Endothelial cell of umbilical vein (primary cell): ENCODE data around the gene FILIP1. TPM values are rescaled to one million over a fixed set of nuclear protein-coding genes. Genes with fewer than 3 reads are reported as not detected.
"Not testable (repeated sequence)": the region's sequence is repeated elsewhere in the genome, so short reads cannot be mapped to it uniquely, and the experiment has no call there.

ENCODE experiments used
- BruUV-seq: library from RNA; stranded (reverse); fragments of 400-500 nt; replicated peaks from 2 replicates; lab custom pipeline; 2021; lab: Mats Ljungman, UMichigan
- CTCF ChIA-PET: fragments of 300-600, 350-600 bp; sonication (Branson Sonifier 250); formaldehyde crosslinking; loops from one replicate; lab custom pipeline; 2021; ENCODE audit warnings: antibody characterized with exemption, inconsistent platforms; lab: Charles Lee
- POLR2A ChIA-PET: fragments of 300-600, 350-600 bp; sonication (Branson Sonifier 250); formaldehyde crosslinking; loops from one replicate; lab custom pipeline; 2021; ENCODE audit warnings: antibody characterized with exemption, inconsistent platforms; lab: Charles Lee
- DNase-seq: peaks from one replicate; pipeline ENCODE4 v3.0.0-alpha.2; 2011; ENCODE audit warnings: low read depth, low spot score
- FAIRE-seq: peaks from 2 replicates; lab custom pipeline; 2011; peaks lifted over from hg19 to GRCh38; lab: Jason Lieb, UNC
- H2AFZ ChIP-seq: 2 replicates; pipeline ENCODE4 v1.6.0; 2012; ENCODE audit warnings: low read depth, low read length, control low read depth, inconsistent platforms
- H3K27ac ChIP-seq: 2 replicates; pipeline ENCODE4 v1.5.1; 2011; ENCODE audit warnings: low read depth, mild to moderate bottlenecking, control low read depth, low read length, moderate library complexity; ENCODE audit not compliant: insufficient read depth
- H3K27me3 ChIP-seq, 2 experiments: 2 replicates each; pipeline versions ENCODE4 v1.6.0 to v1.6.1; 2011; ENCODE audit warnings: low read length in 2 of 2, mixed read lengths in 1 of 2; ENCODE audit not compliant: control insufficient read depth in 2 of 2, insufficient read depth in 2 of 2
- H3K36me3 ChIP-seq, 2 experiments: 2 replicates in 1 of 2; 3 replicates in 1 of 2; pipeline ENCODE4 v1.5.1; 2011; ENCODE audit warnings: low read length in 2 of 2, mild to moderate bottlenecking in 1 of 2, moderate library complexity in 1 of 2; ENCODE audit not compliant: control insufficient read depth in 2 of 2, insufficient read depth in 2 of 2; ENCODE audit errors: extremely low read depth in 1 of 2
- H3K4me1 ChIP-seq: 3 replicates; pipeline ENCODE4 v1.5.1; 2011; ENCODE audit warnings: mild to moderate bottlenecking, low read length; ENCODE audit not compliant: control insufficient read depth, insufficient read depth; ENCODE audit errors: extremely low read depth
- H3K4me2 ChIP-seq: 2 replicates; pipeline ENCODE4 v1.6.1; 2011; ENCODE audit warnings: low read length, control low read depth, mixed read lengths; ENCODE audit not compliant: insufficient read depth
- H3K4me3 ChIP-seq, 3 experiments: fragments of 200-600 bp in 1 of 3; sonication (generic), shearing (Covaris generic) in 1 of 3; replicated peaks in 1 of 3; 2 replicates each; pipeline ENCODE4 v1.5.1; 2011 to 2016; ENCODE audit warnings: control low read depth in 3 of 3, low read length in 3 of 3, mild to moderate bottlenecking in 2 of 3, inconsistent platforms in 1 of 3, low read depth in 1 of 3, moderate library complexity in 1 of 3; ENCODE audit not compliant: insufficient read depth in 1 of 3
- H3K79me2 ChIP-seq: 2 replicates; pipeline ENCODE4 v1.6.0; 2012; ENCODE audit warnings: low read length, inconsistent platforms; ENCODE audit not compliant: control insufficient read depth, insufficient read depth
- H3K9ac ChIP-seq: replicated peaks from 2 replicates; pipeline ENCODE3; 2011; ENCODE audit warnings: low read length, control low read depth; ENCODE audit not compliant: insufficient read depth; ENCODE audit errors: extremely low read depth
- H3K9me1 ChIP-seq: replicated peaks from 3 replicates; pipeline ENCODE4 v1.6.0; 2011; ENCODE audit warnings: mild to moderate bottlenecking, low read length; ENCODE audit not compliant: control insufficient read depth, insufficient read depth; ENCODE audit errors: extremely low read depth
- H3K9me3 ChIP-seq: replicated peaks from 2 replicates; pipeline ENCODE4 v1.5.1; 2012; ENCODE audit warnings: low read length, inconsistent platforms; ENCODE audit not compliant: control insufficient read depth, insufficient read depth
- H4K20me1 ChIP-seq: replicated peaks from 2 replicates; pipeline ENCODE3; 2011; ENCODE audit warnings: mild to moderate bottlenecking, low read length; ENCODE audit not compliant: control insufficient read depth, insufficient read depth; ENCODE audit errors: extremely low read depth
- JUN ChIP-seq: IDR thresholded peaks from 2 replicates; pipeline ENCODE4 v1.6.1; 2011; ENCODE audit warnings: borderline replicate concordance, low read depth; ENCODE audit not compliant: insufficient read length, insufficient read depth
- POLR2A ChIP-seq: IDR thresholded peaks from 2 replicates; pipeline ENCODE4 v1.6.1; 2012; ENCODE audit warnings: low read depth, mild to moderate bottlenecking, control low read depth, low read length
- POLR2AphosphoS5 ChIP-seq: IDR thresholded peaks from 2 replicates; pipeline ENCODE4 v1.6.1; 2012; ENCODE audit warnings: low read depth, mild to moderate bottlenecking, control low read depth, low read length, moderate library complexity; ENCODE audit not compliant: insufficient read depth
- dilution Hi-C: fragments of 300-500 bp; cut with MboI; formaldehyde crosslinking; loops from one replicate; pipeline ENCODE4 v1.15.0; 2019; ENCODE audit warnings: low sequenced_read_pairs; ENCODE audit not compliant: extremely low pct_ligation_motif_present
- intact Hi-C: fragments of 100-400 bp; cut with micrococcal nuclease; formaldehyde crosslinking; loops from one replicate; pipeline ENCODE4 v1.10.0; 2022
- polyA plus RNA-seq, 4 experiments: library from polyadenylated mRNA; depleted of rRNA in 3 of 4; stranded (reverse) in 3 of 4; unstranded in 1 of 4; fragments of >200 nt; gene quantifications; 2 replicates each; pipeline versions ENCODE4 v1.2.1 to v1.2.3, GENCODE V29; 2011 to 2012; ENCODE audit warnings: missing spikeins in 1 of 4
- total RNA-seq: library from RNA; stranded (reverse); gene quantifications from 2 replicates; pipeline ENCODE4 v1.2.3, GENCODE V29; 2021

Gene FILIP1
- total and polyA plus RNA-seq, 2 donors (not counting 3 experiments of a cell fraction or from before 2014, with no cell fraction given): 2.8 to 13.7 TPM

DNA sequence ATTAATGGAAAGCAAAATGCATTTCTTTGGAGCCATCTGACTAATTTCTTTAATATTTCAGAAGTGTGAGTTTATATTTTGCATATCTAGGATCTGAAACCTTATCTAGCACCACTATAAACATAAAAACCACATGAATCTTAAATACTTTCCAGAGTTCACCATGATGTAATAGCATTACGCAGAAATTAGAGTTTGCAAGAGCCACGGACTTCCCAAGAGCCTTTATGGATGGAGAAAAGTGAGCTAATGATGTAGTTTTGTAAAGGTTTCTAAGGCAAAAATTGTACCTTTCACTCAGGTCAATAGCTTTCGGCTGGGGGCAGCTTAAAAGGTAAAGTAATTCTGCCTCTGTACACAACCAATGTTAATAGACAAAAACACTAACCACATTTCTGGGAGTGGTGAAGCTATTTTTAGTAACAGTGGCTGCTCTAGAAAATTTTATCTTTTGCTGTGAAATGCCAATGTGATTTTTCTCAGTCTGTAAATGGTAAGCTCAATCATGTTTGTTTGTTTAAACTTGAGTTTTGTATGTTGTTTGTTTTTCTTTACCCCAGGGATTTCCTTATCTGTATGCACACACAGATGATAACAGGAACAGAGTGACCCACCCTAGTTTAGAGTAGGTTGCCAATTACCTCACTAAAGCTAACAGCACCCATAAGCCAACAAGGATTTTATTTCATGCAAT, 80.5 kb downstream of the FILIP1 start:
- TF ChIP-seq JUN (peak; percentile 41), POLR2A (no peak), POLR2AphosphoS5 (peak; percentile 20)
- Histone ChIP-seq H3K27ac (peak overlapping the region; percentile 82), H3K9me1 (no peaks in the 10 kb centered on the region), H3K36me3 (no peaks in the 10 kb centered on the region), H3K9me3 (no peaks in the 10 kb centered on the region), H3K79me2 (no peaks in the 10 kb centered on the region), H3K4me1 (peaks cover 43% of the 10 kb centered on the region), H3K4me2 (peak overlapping the region; percentile 74), H4K20me1 (no peaks in the 10 kb centered on the region), H3K9ac (peak overlapping the region; percentile 23), H2AFZ (peak overlapping the region; percentile 75), H3K4me3 (no peak overlapping the region), H3K27me3 (no peaks in the 10 kb centered on the region)
- FAIRE-seq (peak; percentile 56), DNase-seq (peak; percentile 78)
- ChIA-PET CTCF (interaction anchor here (0.7 to 1.3 kb wide), 9 partner anchors 9 to 145 kb away, joined by 3 to 5 read pairs (median 3); no protein-coding TSS in a partner anchor), POLR2A (interaction anchor here (0.6 kb wide), 1 partner anchor 44 kb away, joined by 4 read pairs; no protein-coding TSS in a partner anchor)
- no TSS peak for BruUV-seq
- intact Hi-C loops: loop anchor here (2.0 kb wide), 1 partner anchor 30 kb away; no protein-coding TSS in a partner anchor
- dilution Hi-C loops: no loop called here

DNA sequence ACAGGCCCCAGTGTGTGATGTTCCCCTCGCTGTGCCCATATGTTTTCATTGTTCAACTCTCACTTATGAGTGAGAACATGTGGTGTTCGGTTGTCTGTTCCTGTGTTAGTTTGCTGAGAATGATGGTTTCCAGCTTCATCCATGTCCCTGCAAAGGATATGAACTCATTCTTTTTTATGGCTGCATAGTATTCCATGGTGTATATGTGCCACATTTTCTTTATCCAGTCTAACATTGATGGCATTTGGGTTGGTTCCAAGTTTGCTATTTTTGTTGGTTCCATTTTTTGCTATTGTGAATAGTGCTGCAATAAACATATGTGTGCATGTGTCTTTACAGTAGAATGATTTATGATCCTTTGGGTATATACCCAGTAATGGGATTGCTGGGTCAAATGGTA, 83.0 kb downstream of the FILIP1 start:
- H3K9ac ChIP-seq, H4K20me1 ChIP-seq, H3K4me3 ChIP-seq, H3K9me1 ChIP-seq, H3K27me3 ChIP-seq, H3K79me2 ChIP-seq, H3K27ac ChIP-seq, FAIRE-seq, H3K9me3 ChIP-seq, intact Hi-C loops, dilution Hi-C loops, H3K36me3 ChIP-seq, BruUV-seq, H2AFZ ChIP-seq, CTCF ChIA-PET, POLR2A ChIA-PET, H3K4me2 ChIP-seq, DNase-seq: not testable (repeated sequence)
- peaks cover 27% of the 10 kb centered on the region for H3K4me1 ChIP-seq
